HG03175 (cell line): ENCODE measurements around the gene DLX5.

ENCODE experiments used
- ATAC-seq: cut with Tn5 transposase; IDR thresholded peaks from one replicate; pipeline ENCODE4 v1.9.1; 2021; ENCODE audit warnings: mild to moderate bottlenecking, moderate library complexity; ENCODE audit not compliant: unreplicated experiment

DLX5 gene

GRCh38 chr7:97006055-97006815, 18.4 kb downstream of the DLX5 start:
- no peak for ATAC-seq

- no peak for ATAC-seq
Observed at GRCh38 chr7:97005183-97006054, 19.2 kb downstream of the DLX5 start, which contains the start of gene DLX6. Gene DLX6, plus strand, starts transcription at chr7:97005553. Its CDS starts 425 bp downstream, at chr7:97005978.

- ATAC-seq, result no peak
Observed at GRCh38 chr7:97004247-97005182, 20.1 kb downstream of the DLX5 start.

- ATAC-seq, result no peak
Observed at GRCh38 chr7:97003262-97004246, 21.1 kb downstream of the DLX5 start.

- no peak for ATAC-seq
Observed at GRCh38 chr7:97002555-97003261, 21.9 kb downstream of the DLX5 start.

- no peak for ATAC-seq
Observed at GRCh38 chr7:97001656-97002554, 22.7 kb downstream of the DLX5 start.

- no peak for ATAC-seq
Observed at GRCh38 chr7:97001221-97001620, 23.4 kb downstream of the DLX5 start.

GRCh38 chr7:96998744-96999143, 25.9 kb downstream of the DLX5 start:
- no peak for ATAC-seq

- no peak for ATAC-seq
Observed at GRCh38 chr7:96998333-96998732, 26.3 kb downstream of the DLX5 start.

GRCh38 chr7:96997512-96998032, 27.1 kb downstream of the DLX5 start:
- no peak for ATAC-seq

GRCh38 chr7:96996958-96997511, 27.6 kb downstream of the DLX5 start:
- no peak for ATAC-seq

- ATAC-seq, result no peak
Observed at GRCh38 chr7:96996111-96996957, 28.3 kb downstream of the DLX5 start.

GRCh38 chr7:96995406-96996110, 29.1 kb downstream of the DLX5 start:
- ATAC-seq, result no peak

- no peak for ATAC-seq
Observed at GRCh38 chr7:96993980-96994379, 30.7 kb downstream of the DLX5 start.

- ATAC-seq, result no peak
Observed at GRCh38 chr7:96993094-96993865, 31.4 kb downstream of the DLX5 start.
